ENCODE results near the gene WWTR1.
A peak's percentile ranks its signal among the peaks of the same experiment; 100 is the strongest.

The WWTR1 gene

DNA sequence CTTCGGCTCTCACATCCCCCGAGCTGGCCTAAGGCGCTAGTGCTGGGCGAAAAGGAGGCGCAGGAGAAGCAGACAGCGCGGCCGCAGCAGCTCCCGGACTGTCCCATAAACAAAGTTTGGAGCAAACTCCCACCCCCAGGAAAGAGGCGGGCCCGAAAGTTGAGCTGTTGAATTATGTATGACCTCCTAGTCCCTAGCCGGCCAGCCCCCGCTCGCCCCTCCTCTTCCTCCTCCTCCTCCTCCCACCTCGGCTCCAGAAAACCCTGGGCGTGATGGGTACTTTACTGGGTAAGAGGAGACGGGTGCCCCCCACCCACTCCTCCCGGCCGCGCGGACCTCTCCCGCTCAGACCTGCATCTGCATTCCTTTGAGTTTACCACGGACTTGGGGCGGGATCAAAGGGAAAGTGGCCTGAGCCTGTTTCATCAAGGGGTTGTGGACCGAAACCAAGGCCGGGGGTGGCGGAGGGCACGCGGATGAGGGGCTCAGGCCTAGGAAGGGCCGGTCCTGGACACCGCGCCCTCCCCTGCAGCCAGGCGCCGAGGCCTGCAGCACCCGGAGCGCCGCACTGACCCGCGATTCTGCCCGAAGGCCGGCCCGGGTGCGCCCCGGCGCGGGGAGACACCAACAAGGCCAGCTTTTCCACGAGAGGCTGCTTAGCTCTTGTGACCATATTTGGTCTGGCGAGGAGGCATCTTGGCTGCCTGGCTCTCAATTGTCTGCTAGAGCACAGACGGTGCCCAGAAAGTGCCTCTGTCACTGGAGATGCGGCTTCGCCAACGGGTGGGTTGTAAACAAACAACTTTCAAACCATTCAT, at the start of gene WWTR1:
TSS of gene WWTR1 (minus strand) at position 100 of the 818 bp plus-strand sequence. CDS start 719 bp downstream, outside the sequence.
- FAIRE-seq: no peak
- TF ChIP-seq POLR2A (IDR thresholded peaks at IDR 0.05; ENCODE audit: low read depth, low read length): peak; percentile 92
- DNase-seq (ENCODE audit: insufficient read length, low spot score): peak; percentile 81

DNA sequence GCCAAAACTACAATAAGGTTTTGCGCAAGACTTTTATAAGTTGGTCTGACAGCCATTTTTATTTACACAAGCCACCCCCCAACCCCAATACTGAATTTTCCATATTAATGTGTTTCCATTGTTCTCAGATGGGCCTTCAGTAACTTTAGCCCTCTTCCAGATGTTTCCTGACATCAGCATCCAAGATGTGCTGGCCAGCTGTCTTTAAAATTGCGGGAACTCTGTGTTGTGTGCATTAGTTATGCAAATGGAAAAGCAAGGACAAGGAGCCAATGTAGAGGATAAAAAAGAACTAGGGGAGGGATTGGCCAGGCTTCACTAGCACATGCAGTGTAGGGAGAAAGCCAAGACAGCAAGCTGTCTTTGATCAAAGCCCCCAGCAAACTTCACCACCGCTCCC, 49.1 kb upstream of the WWTR1 start:
- FAIRE-seq: no peak
- no peak for TF ChIP-seq POLR2A (IDR thresholded peaks at IDR 0.05; ENCODE audit: low read depth, low read length)
- no peak for DNase-seq (ENCODE audit: insufficient read length, low spot score)

DNA sequence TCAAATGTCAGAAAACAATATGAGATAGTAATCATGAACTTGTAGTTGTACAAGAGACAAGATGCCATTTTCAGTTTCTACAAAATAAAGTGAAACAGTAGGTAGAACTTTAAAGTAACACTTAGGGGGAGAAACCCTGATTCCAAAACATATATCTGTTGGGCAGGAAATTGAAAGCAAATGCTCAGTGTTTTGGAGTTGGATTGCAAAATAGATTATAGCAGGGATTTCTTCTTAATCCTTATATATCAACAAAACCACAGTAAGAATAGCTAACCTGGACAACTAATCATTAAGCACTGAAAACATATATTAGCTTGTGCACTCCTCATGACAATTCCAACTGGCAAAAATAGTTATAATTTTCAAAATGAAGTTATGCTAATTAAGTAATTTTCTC, 47.6 kb upstream of the WWTR1 start:
- no peak for TF ChIP-seq POLR2A (IDR thresholded peaks at IDR 0.05; ENCODE audit: low read depth, low read length)
- DNase-seq (ENCODE audit: insufficient read length, low spot score): no peak
- no peak for FAIRE-seq

DNA sequence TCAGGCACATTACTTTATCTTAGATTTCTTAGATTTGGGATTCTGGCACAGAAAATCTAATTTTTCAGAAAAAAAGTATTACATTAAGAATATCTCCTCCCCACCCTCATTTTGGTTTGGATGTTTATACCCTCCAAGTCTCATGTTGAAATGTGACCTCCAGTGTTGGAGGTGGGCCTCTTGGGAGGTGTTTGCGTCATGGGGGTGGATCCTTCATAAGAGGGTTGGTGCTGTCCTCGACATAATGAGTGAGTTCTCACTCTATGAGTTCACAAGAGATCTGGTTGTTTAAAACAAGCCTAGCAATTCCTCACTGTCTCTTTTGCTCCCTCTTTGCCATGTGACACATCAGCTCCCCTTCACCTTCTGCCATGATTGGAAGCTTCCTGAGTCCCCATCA, 45.6 kb upstream of the WWTR1 start:
- TF ChIP-seq POLR2A (IDR thresholded peaks at IDR 0.05; ENCODE audit: low read depth, low read length): no peak
- FAIRE-seq (no peak), DNase-seq (ENCODE audit: insufficient read length, low spot score) (no peak)

DNA sequence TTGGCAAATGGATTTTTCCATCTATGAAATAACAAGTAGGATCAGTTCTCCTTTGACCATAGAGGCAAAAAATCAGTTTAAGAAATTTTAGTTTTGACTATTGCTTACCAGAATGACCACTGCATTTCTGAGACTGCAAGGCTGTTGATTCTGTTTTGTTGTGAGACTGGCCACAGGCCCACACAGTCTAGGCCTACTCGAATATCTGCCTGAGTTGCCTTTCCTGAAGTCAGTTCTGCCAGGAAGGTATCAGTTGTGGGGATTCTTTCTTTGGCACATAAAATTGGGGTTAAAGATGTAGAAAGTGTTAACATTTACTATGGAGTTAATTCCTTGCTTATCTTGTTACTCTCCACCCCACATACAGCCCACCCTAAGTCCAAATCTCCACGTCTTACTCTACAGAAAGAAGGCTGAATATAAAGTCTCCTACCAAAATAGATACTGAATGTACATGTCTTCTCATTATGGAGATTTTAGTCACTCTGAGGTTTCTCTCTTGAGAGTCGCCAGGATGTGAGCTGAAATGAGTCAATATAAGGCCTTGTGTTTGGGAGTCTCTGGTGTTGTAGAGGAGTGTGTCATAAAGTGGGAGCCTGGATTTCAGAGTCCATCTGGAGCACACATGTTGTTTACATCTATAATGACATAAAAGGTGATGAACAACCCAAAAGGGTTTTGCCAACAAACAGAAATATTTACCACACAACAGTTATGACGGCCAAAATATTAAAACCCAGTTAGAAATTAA, 45.0 kb upstream of the WWTR1 start:
- peak; percentile 54 for DNase-seq (ENCODE audit: insufficient read length, low spot score)
- no peak for TF ChIP-seq POLR2A (IDR thresholded peaks at IDR 0.05; ENCODE audit: low read depth, low read length)
- FAIRE-seq: peak; percentile 95

DNA sequence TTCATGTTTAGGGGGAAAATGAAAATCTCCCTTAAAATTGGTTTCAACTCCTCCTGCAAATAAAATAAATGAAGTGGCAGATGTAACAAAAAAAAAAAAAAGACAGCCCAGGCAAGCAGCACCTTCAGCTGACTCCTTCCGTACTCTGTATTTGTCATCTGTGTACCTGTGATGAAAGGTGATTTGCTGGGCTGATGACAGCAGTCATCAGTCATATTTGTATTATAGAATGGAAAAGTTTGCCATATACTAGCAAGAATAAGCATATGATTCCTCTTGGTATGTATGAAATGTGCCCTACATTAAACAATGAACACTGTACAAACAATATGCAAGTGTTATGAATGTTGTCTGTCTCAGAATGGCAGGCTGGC, 44.1 kb upstream of the WWTR1 start:
- no peak for DNase-seq (ENCODE audit: insufficient read length, low spot score)
- no peak for FAIRE-seq
- TF ChIP-seq POLR2A (IDR thresholded peaks at IDR 0.05; ENCODE audit: low read depth, low read length): no peak

DNA sequence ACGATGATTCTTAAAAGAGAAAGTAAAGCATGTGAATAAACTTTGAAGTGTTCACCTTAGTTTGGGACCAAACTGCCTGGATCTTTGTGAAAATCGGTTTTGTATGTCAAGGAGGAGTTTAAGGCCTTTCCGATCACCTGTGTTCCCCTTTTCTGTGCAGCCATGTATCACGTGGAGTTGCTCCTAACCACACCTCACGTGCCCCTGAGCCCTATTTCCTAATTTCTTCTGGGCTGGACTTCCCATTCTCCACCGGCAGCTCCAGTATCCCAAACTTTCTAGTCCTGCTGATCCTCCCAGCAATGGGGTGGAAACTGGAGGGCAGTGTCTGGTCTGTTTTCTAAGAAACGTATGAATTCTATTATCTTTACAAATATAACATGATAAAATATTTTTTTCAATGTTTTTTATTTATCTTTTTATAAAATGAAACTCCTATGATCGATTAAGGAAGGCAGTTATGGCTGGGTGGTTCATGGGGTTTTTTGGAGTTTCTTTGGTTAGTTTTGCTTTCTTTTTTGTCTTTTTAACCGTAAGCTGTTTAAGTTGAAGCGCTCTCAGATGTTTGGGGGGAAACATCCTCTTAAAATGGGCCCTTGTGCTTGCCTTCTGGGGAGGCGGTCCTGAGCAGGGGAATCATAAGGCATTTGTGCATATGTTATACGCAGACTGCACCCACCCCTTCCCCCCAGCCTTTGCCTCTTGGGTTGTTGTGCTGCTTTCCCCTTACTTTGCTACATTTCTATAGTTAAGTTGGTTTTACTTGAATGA, 43.6 kb upstream of the WWTR1 start:
- no peak for TF ChIP-seq POLR2A (IDR thresholded peaks at IDR 0.05; ENCODE audit: low read depth, low read length)
- FAIRE-seq (no peak), DNase-seq (ENCODE audit: insufficient read length, low spot score) (no peak)

DNA sequence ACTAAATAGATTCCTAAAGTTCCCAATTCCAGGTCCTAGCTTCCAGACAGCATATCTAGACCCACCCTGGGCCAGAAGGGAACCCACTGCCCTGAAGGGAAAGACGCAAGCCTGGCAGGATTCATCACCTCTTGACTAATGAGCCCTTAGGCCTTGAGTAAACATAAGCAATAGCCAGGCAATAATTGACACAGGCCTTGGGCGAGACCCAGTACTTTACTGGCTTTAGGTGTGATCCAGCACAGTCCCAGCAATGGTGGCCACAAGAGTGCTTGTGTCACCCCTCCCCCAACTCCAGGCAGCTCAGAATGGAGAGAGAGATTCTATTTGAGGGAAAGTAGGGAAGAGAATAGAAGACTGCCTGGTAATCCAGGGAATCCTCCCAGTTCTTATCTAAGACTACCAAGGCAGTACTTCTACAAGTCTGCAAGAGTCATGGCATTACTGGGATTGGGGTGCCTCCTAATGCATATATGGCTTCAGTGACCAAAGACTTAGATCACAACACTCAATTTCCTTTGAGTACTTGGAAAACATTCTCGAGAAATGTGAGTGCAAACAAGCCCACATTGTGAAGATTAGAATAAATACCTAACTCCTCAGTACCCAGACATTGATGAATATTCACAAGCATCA, 30.4 kb upstream of the WWTR1 start:
- DNase-seq (ENCODE audit: insufficient read length, low spot score) (no peak), FAIRE-seq (no peak)
- TF ChIP-seq POLR2A (IDR thresholded peaks at IDR 0.05; ENCODE audit: low read depth, low read length): no peak

DNA sequence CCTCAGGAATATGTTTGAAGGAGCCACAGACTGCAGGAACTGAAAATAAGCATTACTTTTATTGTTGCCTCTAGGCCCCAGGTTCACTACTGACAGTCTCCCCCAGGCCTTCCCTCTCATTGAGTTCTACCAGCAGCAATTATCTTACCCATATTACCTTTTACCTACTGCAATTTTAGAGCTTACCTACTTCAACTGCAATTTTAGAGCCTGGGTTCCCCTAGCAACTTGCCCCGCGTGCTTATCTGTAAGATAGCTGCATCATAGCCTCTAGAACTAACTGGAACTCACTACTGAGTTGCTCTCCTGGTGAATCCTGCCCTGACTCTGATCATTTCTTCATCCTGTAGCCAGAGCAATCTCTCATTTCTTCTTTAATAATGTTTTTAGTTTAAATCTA, 29.2 kb upstream of the WWTR1 start:
- DNase-seq (ENCODE audit: insufficient read length, low spot score) (no peak), FAIRE-seq (no peak)
- no peak for TF ChIP-seq POLR2A (IDR thresholded peaks at IDR 0.05; ENCODE audit: low read depth, low read length)

DNA sequence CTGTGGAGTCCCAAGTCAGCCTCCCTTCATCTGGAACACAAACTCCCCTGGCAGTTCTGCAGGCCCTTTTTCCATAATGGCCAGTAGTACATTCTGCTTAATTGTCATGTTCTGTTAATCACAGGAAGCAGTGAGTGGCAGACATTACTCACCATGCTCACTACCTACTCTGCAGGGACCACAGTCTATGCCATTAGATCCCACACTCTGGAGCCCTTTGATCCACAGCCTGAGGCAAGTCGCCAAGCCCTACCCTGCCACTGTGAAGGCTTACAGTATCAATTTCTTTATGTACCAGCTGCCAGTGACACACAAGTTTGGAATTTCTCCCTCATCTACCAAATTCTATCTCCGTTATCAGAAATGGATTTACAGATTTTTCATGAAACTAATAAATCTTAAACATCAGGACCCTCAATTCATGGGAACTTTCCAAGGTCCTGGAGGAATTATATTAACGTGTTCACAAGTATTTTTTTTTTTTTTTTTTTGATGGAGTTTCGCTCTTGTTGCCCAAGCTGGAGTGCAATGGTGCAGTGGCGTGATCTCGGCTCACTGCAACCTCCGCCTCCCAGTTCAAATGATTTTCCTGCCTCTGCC, 20.6 kb upstream of the WWTR1 start:
- DNase-seq (ENCODE audit: insufficient read length, low spot score): no peak
- no peak for FAIRE-seq
- TF ChIP-seq POLR2A (IDR thresholded peaks at IDR 0.05; ENCODE audit: low read depth, low read length): no peak

DNA sequence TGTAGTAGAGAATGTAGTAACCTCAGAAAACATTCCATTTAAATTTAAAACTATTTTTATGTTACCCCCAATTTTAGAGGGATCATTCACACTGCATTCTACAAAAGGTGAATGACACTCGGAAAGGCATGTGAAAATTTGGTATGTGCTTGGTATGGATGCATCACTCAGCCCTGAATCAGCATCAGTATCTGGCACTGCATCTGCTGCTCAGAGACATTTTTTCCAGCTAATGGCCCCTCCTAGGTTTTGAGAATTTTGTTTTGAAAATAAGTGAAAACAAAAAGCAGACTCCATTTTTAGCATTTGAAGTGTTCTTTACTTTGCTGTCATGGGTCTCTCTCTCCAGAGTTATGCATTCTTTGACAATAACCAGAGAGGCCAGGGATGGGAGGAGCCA, 15.6 kb upstream of the WWTR1 start:
- FAIRE-seq: no peak
- no peak for TF ChIP-seq POLR2A (IDR thresholded peaks at IDR 0.05; ENCODE audit: low read depth, low read length)
- DNase-seq (ENCODE audit: insufficient read length, low spot score): no peak

DNA sequence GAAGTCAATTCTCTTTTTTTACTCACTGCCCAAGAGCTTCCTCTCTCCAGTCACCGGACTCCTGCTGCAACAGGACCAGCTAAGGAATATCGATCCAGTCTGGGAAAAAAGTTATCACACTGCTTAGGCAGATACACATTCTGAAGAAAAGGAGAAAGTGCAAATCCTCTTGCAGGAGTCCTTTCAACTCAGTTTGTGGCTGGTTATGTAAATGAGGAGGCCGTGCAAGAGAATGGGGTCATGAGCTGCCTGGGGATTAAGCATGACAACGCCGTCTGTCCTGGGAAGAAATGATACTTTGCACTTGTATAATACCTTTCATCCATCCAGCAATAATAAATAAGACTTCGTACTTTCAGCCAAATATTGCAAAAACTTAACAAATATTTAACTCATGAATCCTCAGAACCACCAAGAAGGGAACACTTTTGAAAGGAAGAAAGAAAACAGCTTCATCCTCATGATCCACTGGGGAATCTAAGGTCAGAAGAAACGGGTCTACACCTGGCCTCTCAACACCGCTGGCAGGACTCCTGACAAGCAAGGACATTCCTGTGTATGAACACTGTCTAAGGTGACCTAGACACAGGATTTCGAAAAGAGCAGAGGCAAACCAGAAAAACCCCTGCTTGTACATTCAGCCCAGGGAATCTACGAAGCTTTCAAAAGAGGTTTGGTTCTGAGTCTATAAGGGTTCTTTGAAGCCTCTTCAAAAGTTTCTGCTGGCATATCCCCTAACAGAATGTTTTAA, 13.1 kb upstream of the WWTR1 start:
- FAIRE-seq (no peak), DNase-seq (ENCODE audit: insufficient read length, low spot score) (no peak)
- TF ChIP-seq POLR2A (IDR thresholded peaks at IDR 0.05; ENCODE audit: low read depth, low read length): no peak

DNA sequence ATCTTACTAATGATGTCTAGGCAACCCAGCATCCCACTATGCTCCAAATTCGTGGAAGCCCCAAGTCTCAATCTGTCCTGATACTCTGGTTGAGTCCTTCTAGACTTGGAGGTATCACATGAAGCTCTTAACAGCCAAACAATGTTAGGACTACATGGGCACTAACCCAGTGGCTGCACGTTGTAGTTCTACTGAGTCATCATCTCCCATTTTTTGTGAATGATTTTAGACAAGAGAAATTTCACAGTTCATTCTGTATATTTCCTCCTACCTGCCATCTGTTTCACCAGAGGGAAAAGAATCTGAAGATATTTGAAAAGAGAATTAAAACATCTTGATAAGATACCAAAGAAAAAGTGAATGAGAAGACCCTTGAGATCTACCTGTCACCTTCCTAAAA, 9.8 kb upstream of the WWTR1 start:
- DNase-seq (ENCODE audit: insufficient read length, low spot score) (no peak), FAIRE-seq (no peak)
- TF ChIP-seq POLR2A (IDR thresholded peaks at IDR 0.05; ENCODE audit: low read depth, low read length): no peak

Measured in H54 (cell line).